SH-SY5Y (cell line): ENCODE measurements around the gene DNAJC5G.

Experiments
- GATA2 ChIP-seq: IDR thresholded peaks from 2 replicates; pipeline ENCODE4 v1.6.1; 2011; ENCODE audit warnings: mild to moderate bottlenecking, low read depth, low read length
- GATA3 ChIP-seq: IDR thresholded peaks from 2 replicates; pipeline ENCODE4 v1.6.1; 2011; ENCODE audit warnings: low read depth, mild to moderate bottlenecking, low read length, moderate library complexity

DNA sequence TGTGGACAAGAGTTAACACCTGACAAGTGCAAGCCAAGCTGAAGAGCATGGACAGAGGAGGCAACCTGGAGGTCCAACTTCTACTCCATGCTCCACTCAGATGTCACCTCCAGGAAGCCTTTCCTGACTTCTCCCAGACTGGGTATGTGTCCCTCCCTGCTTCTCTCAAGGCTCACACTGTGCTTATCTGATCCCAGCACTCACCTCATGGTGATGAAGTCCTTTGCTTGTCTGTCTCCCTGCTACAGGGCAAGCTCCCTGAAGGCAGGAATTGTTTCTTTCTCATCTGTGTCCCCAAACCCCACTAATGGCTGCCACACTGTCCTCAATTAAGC lies 9.7 kb upstream of the DNAJC5G start:
- TF ChIP-seq GATA3 (no peak), GATA2 (no peak)
